HG03175 (cell line): ENCODE measurements around the gene HOXB9.

Experiments used
- ATAC-seq: cut with Tn5 transposase; IDR thresholded peaks from one replicate; pipeline ENCODE4 v1.9.1; 2021; ENCODE audit warnings: mild to moderate bottlenecking, moderate library complexity; ENCODE audit not compliant: unreplicated experiment

HOXB9 gene

DNA sequence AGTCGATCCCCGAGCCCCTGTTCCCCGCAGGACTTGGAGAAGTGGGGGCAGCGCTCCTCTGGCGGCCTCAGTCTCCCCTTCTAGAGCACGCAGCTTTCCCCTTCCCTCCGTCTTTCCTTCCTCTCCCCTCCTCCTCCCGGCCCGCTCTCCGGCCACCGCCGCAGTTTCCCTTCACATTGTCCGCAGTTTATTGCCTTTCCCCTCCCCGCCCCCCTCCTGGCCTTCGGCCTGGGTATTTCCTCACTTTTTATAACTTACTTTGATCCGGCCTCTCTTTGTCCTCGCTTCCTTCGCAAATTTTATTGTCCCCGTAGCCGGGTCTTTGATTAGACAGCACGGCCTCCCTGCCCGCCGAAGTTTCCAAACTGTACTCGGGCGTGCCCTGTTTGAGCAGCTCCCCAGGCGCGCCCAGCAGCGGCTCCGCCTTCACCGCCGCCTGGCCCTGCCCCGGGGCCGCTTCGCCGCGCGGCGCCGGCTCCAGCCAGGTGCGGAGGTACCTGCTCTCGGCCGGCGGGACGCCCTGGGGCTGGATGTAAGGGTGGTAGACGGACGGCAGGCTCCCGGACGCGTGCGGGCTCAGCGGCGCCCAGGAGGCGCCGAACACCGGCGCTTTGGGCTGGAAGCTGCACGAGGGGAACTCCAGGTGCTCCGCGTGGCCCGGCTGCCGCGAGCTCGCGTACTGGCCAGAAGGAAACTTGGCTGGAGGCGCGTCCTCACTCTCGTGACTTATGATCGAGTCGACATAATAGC, 488 bp downstream of the HOXB9 start:
- ATAC-seq: no peak

- no peak for ATAC-seq
Measured at GRCh38 chr17:48624544-48625494, 1.3 kb downstream of the HOXB9 start.

DNA sequence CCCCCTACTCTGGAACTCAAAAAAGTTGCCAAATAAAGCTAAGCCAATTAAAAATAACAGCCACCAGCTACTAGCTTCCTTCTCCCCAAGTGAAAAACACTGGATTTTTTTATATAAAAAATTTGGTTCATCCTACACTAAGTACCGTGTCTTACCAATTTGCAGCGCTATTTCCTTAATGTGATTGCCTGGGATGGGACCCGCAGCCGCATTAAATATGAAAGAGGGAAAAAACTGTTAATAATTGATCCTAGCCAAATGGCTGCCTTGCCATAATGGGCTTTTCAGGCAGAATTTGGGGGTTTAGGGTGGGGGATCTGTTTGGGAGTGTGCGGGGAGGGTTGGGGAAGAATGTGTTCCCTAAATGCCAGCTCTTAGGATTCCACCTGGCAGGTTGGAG, 2.0 kb downstream of the HOXB9 start:
- no peak for ATAC-seq

DNA sequence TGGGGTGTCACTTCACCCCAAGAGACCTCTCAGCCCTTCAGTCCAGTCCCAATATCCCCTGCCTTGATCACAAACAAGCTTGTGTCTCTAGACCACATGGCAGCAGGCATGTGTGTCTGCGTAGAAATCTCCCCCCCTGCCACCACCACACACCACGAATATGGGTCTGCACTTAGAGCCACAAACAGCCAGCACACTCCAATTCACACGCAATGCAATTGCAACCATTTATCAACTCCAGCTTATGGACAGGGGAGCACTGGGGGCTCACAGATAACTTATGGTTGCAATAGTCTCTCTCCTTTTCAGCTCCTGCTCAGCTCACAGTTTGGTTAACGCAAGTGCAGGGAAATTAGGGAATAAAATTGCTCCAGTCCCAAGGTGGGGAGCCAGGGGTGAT, 2.6 kb downstream of the HOXB9 start:
- no peak for ATAC-seq

DNA sequence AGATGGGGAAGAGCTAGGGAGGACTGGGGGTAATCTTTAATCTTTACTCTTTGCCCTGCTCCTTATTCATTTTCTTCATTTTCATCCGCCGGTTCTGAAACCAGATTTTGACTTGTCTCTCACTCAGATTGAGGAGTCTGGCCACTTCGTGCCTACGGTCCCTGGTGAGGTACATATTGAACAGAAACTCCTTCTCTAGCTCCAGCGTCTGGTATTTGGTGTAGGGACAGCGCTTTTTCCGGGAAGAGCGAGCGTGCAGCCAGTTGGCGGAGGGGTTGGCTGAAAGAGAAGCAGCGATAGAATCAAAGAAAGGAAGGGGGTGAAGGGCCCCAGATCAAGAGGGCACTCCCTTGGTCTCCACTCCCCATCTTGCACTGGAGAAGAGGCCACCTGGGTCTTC, 3.3 kb downstream of the HOXB9 start:
- ATAC-seq: no peak

GRCh38 chr17:48621410-48622392, 4.5 kb downstream of the HOXB9 start:
- ATAC-seq: no peak

- ATAC-seq: no peak
Measured at GRCh38 chr17:48620461-48621139, 5.6 kb downstream of the HOXB9 start.

GRCh38 chr17:48619826-48620449, 6.2 kb downstream of the HOXB9 start:
- no peak for ATAC-seq

- ATAC-seq: no peak
Measured at GRCh38 chr17:48618256-48618896, 7.8 kb downstream of the HOXB9 start.

- no peak for ATAC-seq
Measured at GRCh38 chr17:48617471-48618255, 8.5 kb downstream of the HOXB9 start.

- no peak for ATAC-seq
Measured at GRCh38 chr17:48616717-48617470, 9.3 kb downstream of the HOXB9 start.

DNA sequence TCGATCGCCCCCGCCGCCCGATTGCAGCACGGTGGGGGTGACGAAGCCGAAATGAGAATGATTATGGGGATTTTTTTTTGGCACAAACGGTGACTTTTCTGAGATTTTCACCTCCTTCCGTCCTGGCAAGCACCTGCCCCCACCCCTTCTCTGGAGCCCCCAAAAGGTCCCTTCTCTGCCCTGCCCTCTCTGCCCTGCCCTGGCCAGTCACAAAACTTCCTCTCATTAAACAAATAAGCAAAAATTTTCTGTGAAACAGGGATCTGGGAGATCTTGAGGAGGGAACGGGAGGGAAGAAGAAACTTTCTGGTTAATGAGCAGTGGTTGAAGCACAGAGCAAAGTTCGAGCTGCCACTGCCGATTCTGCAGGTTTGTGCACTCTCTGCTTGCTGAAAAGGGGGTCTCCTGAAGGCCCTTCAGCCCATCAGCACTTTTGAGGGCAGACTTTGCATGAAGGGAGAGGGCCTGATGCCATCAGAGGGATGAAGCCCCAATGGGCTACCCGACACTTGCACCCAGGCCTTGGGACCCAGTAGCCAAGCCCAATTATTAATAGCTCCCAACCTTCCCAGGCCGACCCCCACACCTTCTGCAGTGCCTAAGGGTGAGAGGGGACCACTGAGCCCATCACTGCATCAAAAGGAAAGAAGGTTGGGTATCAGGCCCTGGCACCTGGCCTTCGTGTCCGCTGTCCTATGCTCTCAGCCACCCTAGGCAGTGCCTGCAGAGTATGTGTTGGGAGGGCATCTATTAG, 10.0 kb downstream of the HOXB9 start:
- no peak for ATAC-seq

- ATAC-seq: no peak
Measured at GRCh38 chr17:48615047-48615962, 10.9 kb downstream of the HOXB9 start, which contains the start of gene HOXB8. TSS of gene HOXB8 (minus strand) at chr17:48615292. CDS start at chr17:48614704, 588 bp downstream.

GRCh38 chr17:48613862-48614694, 12.1 kb downstream of the HOXB9 start:
- ATAC-seq: no peak
